Activated CD4-positive, alpha-beta T cell treated with anti-CD3 and anti-CD28 coated beads, Interleukin-2, amount 50 U/mL, for 4 hours (primary cell): ENCODE data around the gene PRPF8.
"Not testable (repeated sequence)": the region's sequence is repeated elsewhere in the genome, so short reads cannot be mapped to it uniquely, and the experiment has no call there.

Experiments used
- DNase-seq, 2 experiments: peaks; one replicate each; pipeline ENCODE4 v3.0.0-alpha.2; 2020

The PRPF8 gene

DNA sequence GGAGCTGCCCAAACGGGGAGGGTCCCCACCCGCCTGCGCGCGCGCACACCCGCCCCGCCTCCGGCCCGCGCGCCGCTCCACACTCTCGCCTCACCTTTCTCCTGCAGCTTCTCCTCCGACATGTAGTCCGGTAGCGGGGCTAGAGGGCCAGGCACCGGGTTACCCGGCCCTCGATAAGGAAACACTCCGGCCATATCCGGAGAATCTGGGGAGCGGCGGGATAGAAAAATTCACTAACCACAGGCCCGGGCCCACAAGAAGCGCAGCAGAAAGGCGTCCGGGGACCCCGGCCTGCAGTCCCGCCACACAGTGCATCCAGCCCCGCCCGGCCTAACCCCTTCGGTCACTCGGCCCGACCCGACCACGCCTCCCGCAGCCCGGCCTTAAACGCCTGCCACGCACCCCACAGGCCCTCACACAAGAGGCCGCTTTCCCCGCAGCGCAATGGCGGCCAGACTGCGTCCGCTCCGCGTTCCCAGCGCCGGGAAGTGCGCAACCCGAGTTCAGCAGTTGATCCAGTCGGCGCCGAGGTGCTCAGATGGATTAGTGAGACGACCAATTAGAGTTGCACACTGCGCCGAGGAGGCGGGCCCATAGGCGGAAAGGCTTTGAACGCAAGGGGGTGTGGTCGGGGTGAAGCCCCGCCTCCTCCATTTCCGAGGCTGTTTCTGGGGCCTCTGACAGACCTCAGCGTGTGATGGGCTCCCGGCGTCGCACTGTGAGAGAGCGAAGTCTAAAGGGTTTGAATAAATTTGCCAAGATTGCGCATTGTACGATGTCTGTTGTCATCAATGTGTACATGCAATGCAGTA lies at the start of gene PRPF8:
Gene PRPF8 (minus strand): TSS at position 490 of the 812 bp plus-strand sequence. CDS start 296 bp downstream, at position 194.
- DNase-seq: peak; percentile 98

DNA sequence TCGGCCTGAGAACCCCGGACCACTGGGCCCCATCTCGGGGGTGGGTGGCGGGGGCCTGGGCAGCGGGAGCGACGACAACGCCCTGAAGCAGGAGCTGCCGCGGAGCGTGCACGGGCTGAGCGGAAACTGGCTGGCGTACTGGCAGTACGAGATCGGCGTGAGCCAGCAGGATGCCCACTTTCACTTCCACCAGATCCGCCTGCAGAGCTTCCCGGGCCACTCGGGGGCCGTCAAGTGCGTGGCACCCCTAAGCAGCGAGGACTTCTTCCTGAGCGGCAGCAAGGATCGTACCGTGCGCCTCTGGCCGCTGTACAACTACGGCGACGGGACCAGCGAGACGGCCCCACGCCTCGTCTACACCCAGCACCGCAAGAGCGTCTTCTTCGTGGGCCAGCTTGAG lies 49.1 kb upstream of the PRPF8 start:
- no peak for DNase-seq

DNA sequence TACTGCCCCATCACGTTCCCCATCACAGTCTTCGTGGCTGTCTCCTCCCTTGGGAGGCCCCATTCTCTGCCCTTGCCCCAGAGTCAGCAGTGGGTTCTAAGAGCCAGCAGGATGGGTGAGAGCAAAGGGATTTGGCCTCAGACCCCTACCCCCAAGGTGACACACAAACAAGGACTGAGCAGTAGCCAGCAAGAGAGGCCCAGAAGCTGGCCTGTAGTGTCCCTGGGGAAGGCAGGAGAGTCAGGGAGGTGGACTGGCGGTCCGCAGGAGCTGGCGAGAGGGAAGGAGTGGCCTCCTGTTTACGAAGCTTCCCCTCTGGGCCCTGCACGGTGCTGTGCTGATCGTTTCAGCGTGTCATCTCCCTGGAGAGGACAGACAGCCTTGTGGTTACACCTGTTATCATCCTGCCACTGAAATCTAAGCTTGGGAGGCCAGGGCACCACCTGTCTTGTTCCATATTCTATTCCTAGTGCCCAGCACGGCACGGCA lies 48.2 kb upstream of the PRPF8 start:
- DNase-seq: no peak

DNA sequence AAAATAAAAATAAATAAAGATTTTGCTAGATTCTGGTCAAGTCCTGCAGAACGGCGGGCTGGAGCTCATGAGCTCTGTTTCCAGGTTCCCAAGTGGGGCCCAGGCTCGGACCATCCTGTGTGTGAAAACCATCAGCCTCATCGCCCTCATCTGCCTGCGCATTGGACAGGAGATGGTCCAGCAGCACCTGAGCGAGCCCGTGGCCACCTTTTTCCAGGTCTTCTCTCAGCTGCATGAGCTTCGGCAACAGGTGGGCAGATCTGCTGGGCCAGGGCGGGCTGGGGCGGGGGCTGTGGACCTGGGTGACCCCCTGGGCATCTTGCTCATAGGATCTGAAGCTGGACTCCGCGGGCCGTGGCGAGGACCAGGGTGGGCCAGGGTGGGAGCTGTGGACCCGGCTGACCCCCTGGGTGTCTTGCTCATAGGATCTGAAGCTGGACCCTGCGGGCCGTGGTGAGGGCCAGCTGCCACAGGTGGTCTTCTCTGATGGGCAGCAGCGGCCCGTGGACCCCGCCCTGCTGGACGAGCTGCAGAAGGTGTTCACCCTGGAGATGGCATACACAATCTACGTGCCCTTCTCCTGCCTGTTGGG lies 47.7 kb upstream of the PRPF8 start:
- no peak for DNase-seq

DNA sequence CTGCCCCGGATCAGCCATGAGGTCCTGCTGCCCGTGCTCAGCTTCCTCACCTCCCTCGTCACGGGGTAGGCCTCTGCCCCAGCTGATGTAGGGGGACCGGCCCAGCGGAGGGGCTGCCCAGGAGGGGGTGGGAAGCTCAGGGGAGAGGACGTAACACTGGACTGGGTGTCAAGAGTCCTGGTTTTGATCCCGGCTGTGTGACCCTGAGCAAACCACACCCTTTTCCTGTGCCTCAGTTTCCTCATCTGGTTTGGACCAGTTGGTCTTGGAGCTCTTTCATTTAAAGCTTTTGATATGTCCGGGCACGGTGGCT lies 46.5 kb upstream of the PRPF8 start:
- DNase-seq: no peak

DNA sequence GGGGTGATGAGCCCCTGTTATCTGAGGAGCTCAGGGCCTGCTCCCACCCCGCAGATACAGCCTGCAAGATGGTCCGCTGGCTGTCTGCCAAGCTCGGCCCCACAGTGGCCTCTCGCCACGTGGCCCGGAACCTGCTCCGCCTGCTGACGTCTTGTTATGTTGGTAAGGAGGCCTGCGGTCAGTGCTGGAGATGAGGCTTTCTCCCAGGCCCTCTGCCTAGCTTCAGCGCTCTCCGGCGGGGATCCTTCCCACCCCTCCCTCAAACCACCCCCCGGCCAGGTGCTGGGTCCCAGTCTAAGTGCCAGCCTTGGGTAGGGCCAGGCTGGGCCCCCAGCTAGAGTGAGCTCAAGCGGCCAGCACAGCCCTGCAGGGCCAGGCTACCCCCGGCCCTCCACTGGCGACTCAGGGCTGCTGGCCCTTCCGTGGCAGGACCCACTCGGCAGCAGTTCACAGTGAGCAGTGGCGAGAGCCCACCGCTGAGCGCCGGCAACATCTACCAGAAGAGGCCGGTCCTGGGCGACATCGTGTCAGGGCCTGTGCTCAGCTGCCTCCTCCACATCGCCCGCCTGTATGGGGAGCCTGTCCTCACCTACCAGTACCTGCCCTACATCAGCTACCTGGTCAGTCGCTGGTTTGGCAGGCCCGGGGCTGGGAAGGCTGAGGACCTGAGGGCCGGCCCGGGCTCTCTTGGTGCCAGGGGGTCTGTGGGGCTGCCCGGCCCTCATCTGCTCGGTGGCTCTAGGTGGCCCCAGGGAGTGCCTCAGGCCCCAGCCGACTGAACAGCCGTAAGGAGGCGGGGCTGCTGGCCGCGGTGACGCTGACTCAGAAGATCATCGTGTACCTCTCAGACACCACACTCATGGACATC lies 45.9 kb upstream of the PRPF8 start:
- DNase-seq: no peak

DNA sequence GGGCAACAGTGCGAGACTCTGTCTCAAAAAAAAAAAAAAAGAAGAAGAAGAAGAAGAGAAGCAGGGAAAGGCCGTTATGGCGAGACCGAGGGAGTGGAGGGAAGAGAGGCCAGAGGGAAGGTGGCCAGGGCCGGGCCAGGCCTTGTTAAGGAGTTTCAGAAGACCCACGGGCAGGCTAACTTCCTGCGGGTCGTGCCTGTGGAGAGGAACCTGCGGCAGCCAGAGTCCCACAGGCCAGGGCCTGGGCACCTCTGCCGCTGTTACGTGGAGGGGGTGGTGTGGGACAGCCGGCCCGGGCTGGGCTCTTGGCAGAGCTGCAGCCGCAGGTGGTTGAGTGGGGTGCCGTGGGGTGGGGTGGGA lies 45.3 kb upstream of the PRPF8 start:
- DNase-seq: no peak

DNA sequence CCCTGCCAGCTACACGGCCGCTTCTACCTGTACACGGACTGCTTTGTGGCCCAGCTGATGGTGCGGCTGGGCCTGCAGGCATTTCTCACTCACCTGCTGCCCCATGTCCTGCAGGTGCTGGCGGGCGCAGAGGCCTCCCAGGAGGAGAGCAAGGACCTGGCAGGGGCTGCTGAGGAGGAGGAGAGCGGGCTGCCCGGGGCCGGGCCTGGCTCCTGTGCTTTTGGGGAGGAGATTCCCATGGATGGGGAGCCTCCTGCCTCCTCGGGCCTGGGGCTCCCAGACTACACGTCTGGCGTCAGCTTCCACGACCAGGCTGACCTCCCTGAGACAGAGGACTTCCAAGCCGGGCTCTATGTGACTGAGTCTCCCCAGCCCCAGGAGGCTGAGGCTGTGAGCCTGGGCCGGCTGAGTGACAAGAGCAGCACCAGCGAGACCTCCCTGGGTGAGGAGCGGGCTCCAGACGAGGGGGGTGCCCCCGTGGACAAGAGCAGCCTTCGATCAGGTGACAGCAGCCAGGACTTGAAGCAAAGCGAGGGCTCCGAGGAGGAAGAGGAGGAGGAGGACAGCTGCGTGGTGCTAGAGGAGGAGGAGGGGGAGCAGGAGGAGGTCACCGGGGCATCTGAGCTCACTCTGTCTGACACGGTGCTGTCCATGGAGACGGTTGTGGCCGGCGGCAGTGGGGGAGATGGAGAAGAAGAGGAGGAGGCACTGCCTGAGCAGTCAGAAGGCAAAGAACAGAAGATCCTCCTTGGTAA lies 43.4 kb upstream of the PRPF8 start:
- no peak for DNase-seq

DNA sequence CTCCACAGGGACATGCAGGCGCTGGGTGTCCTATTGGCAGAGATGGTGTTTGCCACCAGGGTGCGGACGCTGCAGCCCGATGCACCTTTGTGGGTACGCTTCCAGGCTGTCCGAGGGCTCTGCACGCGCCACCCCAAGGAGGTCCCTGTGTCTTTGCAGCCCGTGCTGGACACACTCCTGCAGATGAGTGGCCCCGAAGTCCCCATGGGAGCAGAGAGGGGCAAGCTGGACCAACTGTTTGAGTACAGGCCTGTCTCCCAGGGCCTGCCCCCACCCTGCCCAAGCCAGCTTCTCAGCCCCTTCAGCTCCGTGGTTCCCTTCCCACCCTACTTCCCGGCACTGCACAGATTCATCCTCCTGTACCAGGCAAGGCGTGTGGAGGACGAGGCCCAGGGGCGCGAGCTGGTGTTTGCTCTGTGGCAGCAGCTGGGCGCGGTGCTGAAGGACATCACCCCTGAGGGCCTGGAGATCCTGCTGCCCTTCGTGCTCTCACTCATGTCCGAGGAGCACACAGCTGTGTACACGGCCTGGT lies 42.7 kb upstream of the PRPF8 start:
- DNase-seq: no peak

DNA sequence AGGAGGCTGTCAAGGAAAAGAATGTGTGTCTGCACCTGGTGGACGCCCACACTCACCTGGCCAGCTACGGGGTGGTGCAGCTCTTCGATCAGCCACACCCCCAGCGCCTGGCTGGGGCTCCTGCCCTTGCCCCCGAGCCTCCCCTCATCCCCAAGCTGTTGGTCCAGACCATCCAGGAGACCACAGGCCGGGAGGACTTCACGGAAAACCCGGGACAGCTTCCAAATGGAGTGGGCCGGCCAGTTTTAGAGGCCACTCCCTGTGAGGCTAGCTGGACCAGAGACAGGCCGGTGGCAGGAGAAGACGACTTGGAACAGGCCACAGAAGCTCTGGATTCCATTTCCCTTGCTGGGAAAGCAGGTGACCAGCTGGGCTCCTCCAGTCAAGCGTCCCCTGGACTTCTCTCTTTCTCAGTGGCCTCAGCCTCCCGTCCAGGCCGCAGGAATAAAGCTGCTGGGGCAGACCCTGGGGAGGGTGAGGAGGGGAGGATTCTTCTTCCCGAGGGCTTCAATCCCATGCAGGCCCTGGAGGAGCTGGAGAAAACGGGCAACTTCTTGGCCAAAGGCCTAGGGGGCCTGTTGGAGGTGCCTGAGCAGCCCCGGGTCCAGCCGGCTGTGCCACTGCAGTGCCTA lies 42.1 kb upstream of the PRPF8 start:
- no peak for DNase-seq

DNA sequence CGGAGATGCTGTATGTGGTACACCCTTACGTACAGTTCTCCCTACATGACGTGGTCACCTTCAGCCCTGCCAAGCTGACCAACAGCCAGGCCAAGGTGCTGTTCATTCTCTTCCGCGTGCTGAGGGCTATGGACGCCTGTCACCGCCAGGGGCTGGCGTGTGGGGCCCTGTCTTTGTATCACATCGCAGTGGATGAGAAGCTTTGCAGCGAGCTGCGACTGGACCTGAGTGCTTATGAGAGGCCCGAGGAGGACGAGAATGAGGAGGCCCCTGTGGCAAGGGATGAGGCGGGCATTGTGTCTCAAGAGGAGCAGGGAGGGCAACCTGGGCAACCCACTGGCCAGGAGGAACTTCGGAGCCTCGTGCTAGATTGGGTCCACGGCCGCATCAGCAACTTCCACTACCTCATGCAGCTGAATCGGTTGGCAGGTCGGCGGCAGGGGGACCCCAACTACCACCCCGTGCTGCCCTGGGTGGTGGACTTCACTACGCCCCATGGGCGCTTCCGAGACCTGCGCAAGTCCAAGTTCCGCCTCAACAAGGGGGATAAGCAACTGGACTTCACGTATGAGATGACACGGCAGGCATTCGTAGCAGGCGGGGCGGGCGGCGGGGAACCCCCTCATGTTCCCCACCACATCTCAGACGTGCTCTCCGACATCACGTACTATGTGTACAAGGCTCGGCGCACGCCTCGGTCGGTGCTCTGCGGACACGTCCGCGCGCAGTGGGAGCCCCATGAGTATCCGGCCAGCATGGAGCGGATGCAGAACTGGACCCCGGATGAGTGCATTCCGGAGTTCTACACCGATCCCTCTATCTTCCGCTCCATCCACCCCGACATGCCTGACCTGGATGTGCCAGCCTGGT lies 41.2 kb upstream of the PRPF8 start:
- DNase-seq: no peak

DNA sequence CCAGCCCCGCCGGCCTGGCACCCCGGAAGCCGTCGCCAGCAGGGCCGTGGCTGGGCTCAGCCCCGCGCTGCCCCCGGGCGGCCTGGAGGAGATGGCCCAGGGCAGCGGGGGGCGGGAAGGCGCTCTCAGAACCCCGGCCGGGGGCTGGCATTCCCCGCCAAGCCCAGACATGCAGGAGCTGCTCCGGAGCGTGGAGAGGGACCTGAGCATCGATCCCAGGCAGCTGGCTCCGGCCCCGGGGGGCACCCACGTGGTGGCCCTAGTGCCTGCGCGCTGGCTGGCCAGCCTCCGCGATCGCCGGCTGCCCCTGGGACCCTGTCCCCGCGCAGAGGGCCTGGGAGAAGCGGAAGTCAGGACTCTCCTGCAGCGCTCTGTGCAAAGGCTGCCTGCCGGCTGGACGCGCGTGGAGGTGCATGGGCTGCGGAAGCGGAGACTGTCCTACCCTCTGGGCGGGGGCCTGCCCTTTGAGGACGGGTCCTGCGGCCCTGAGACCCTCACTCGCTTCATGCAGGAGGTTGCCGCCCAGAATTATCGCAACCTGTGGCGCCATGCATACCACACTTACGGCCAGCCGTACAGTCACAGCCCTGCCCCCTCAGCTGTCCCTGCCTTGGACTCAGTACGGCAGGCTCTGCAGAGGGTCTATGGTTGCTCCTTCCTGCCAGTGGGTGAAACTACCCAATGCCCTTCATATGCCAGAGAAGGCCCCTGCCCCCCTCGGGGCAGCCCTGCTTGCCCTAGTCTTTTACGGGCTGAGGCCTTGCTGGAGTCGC lies 40.4 kb upstream of the PRPF8 start:
- DNase-seq: no peak

DNA sequence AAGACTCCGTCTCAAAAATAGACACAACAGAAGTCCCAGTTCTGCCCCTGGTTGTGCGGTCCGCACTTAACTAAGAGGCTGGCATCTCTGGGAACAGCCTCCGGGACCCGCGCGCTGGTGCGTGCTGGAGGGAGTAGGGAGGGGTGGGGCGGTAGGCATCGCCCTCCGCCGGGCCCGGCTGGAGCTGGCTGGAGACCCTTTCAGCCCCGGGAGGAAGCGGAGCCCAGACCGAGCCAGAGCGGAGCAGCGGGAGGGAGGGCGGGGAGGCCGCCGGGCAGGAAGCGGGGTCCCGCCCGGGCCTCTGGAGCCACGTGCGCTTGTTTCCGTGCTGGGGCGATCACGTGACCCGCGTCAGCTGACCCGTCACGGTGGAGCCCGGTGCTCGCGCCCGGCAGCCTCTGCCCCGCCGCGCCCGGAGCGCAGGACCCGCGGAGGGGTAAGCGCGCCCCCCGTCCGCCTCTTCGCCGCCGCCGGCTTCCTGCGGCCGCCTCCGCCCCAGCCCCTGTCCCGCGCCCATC lies 39.7 kb upstream of the PRPF8 start, which contains the start of gene WDR81:
Gene WDR81 (plus strand): TSS at position 354 of the 518 bp plus-strand sequence. CDS start 256 bp downstream, outside the sequence.
- peak; percentile 77 to 80 for DNase-seq

DNA sequence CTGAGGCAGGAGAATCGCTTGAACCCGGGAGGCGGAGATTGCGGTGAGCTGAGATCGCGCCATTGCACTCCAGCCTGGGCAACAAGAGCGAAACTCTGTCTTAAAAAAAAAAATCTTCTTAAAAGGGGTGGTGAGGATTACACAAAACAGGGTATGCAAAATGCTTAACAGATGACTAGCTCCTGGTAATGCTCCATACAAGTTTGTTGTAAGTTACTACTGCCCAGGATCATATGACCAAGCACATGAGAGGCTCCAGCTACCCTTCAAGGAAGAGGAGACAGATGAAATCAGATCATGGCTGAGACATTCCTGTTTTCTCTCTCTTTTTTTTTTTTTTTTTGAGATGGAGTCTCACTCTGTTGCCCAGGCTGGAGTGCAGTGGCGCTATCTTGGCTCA lies 37.4 kb upstream of the PRPF8 start:
- DNase-seq: not testable (repeated sequence)

DNA sequence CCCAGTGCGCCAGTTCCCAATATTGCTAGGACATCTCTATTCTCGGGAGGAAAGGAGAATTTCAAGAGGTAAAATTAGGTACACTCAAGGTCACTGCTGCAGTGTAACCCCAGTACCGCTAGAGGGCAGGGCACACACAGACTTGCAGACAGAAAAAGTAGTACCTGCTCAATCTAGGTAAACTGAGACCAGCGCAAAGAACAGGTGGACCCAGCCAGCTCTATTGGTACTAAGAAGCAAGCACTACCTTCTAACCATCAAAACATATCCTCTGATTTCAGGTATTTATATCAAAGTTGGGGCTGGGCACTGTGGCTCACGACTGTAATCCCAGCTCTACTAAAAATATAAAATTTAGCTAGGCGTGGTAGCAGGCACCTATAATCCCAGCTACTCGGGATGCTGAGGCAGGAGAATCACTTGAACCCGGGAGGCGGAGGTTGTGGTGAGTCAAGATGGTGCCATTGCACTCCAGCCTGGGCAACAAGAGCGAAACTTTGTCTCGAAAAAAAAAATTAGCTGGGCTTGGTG lies 36.3 kb upstream of the PRPF8 start:
- peak; percentile 60 to 64 for DNase-seq

DNA sequence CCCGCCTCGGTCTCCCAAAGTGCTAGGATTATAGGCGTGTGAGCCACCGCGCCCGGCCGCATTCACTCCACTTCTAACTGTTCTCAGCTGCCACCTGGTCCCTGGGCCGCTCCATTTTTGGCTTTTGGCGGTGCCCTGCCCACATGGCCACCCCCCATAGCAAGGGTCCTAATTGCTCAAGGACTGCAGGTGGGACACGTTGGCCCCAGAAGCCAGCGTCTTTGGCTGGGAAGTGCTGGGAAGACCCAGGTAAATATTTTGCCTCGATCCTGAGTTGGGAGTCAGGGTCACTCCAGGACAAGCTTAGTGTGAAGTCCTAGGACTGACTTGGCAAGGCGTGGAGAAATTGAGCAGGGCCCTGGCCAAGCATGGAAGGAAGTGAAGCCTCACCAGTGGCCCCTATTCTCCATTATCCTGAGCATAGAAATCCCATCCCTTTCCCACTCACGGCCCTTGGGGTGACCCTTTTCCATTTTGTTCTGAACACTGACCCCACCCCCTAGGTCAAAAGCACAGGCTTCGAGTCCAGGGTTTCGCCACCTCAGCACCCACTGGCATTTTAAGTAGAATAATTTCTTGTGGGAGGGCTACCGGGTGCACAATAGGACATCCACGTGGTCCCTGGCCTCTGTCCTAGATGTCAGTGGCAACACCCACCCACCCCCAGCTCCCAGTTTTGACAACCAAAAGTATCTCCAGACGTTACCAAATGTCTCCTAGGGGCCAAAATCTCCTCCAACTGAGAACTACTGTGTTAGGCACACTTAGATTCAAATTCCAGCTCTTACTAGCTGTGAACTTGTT lies 33.9 kb upstream of the PRPF8 start:
- DNase-seq: no peak

DNA sequence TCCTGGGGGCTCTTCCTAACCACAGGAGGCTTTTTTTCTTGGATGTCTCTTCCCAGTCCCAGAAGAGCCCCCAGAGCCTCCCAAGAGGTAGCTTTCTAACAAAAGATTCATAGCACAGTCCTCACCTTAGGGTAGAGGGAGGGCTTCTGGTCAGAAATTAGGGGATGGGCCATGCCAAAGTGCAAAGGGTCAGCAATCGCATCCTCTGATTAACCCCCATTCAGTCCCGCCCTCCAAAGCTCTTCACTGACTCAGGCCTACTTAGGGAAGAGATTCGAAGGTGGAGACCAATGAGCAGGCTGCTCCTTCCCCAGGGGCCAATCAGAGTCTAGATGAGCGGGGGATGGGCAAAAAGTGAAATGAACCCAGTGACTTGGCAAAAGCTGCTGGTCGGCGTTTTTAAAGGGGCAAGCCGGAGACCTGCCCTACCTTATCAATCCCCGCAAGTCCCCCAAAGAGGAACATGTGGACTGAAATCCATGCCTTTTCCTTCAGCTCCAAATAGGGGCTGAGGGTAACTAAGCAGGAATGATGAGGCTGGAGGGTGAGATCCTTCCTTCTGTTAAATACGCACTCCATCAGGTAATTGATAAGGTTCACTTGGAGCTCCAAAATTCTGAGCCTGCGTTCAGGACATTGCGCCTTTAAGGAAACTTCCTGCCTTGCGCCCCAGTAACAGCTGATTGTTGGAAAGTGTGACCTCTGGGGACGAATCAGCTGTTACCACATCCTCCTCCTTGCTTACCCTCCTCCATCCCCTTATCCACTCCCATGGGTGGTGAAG lies 32.4 kb upstream of the PRPF8 start:
- DNase-seq: peak; percentile 72 to 77
